RWPE2 (cell line): ENCODE results near the gene TRIM22.

Experiments
- ATAC-seq: fragments of 200-7000 bp; cut with Tn5 transposase; 3 replicates; pipeline ENCODE4 v1.9.1; 2021; ENCODE audit warnings: low read depth
- DNase-seq: peaks from one replicate; pipeline ENCODE4 v3.0.0-alpha.2; 2020; ENCODE audit warnings: low spot score
- H3K27ac ChIP-seq: fragments of 450-650 bp; 2 replicates; pipeline ENCODE4 v1.5.1; 2017; ENCODE audit warnings: mild to moderate bottlenecking; ENCODE audit not compliant: poor library complexity, severe bottlenecking
- H3K27me3 ChIP-seq: fragments of 250-450 bp; sonication (Bioruptor Pico); 2 replicates; pipeline ENCODE4 v1.5.1; 2021; ENCODE audit warnings: mild to moderate bottlenecking, moderate library complexity; ENCODE audit not compliant: insufficient read depth, poor library complexity, severe bottlenecking
- H3K36me3 ChIP-seq: fragments of 250-450 bp; sonication (Bioruptor Pico); 2 replicates; pipeline ENCODE4 v1.5.1; 2020; ENCODE audit warnings: low read depth, mild to moderate bottlenecking, moderate library complexity
- H3K4me1 ChIP-seq: fragments of 250-450 bp; sonication (Bioruptor Pico); 2 replicates; pipeline ENCODE4 v1.5.1; 2021; ENCODE audit warnings: mild to moderate bottlenecking, moderate library complexity; ENCODE audit not compliant: insufficient read depth, poor library complexity, severe bottlenecking
- H3K4me3 ChIP-seq: fragments of 250-450 bp; sonication (Bioruptor Pico); 2 replicates; pipeline ENCODE4 v1.5.1; 2021; ENCODE audit warnings: mild to moderate bottlenecking, moderate library complexity; ENCODE audit not compliant: severe bottlenecking
- H3K9me3 ChIP-seq: fragments of 250-450 bp; sonication (Bioruptor Pico); 2 replicates; pipeline ENCODE4 v1.5.1; 2021; ENCODE audit warnings: mild to moderate bottlenecking, moderate library complexity; ENCODE audit not compliant: severe bottlenecking
- TF ChIP-seq, protein P1 (sequence below): fragments of 450-650 bp; IDR thresholded peaks from one replicate; pipeline ENCODE4 v1.5.1; 2017; ENCODE audit warnings: mild to moderate bottlenecking, moderate library complexity; ENCODE audit not compliant: poor library complexity, severe bottlenecking

TRIM22 gene

DNA sequence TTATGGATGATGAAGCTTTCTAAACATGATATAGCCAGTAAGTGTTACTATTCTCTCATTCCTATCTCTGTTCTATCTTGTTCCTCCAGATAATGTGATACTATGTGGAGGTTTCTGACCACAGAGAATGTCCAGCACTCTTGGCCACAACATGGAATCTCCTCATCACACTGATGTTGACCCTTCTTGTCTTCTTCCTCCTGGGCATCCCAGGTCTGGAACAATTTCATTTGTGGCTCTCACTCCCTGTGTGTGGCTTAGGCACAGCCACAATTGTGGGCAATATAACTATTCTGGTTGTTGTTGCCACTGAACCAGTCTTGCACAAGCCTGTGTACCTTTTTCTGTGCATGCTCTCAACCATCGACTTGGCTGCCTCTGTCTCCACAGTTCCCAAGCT, 36.8 kb downstream of the TRIM22 start:
- Histone ChIP-seq H3K36me3 (no peaks in the 10 kb centered on the region), H3K27ac (no peak overlapping the region), H3K4me3 (no peak overlapping the region), H3K9me3 (no peaks in the 10 kb centered on the region), H3K27me3 (no peaks in the 10 kb centered on the region), H3K4me1 (no peaks in the 10 kb centered on the region)
- ATAC-seq (no peak), DNase-seq (no peak)
- TF ChIP-seq, protein P1, sequence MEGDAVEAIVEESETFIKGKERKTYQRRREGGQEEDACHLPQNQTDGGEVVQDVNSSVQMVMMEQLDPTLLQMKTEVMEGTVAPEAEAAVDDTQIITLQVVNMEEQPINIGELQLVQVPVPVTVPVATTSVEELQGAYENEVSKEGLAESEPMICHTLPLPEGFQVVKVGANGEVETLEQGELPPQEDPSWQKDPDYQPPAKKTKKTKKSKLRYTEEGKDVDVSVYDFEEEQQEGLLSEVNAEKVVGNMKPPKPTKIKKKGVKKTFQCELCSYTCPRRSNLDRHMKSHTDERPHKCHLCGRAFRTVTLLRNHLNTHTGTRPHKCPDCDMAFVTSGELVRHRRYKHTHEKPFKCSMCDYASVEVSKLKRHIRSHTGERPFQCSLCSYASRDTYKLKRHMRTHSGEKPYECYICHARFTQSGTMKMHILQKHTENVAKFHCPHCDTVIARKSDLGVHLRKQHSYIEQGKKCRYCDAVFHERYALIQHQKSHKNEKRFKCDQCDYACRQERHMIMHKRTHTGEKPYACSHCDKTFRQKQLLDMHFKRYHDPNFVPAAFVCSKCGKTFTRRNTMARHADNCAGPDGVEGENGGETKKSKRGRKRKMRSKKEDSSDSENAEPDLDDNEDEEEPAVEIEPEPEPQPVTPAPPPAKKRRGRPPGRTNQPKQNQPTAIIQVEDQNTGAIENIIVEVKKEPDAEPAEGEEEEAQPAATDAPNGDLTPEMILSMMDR, result no peak

DNA sequence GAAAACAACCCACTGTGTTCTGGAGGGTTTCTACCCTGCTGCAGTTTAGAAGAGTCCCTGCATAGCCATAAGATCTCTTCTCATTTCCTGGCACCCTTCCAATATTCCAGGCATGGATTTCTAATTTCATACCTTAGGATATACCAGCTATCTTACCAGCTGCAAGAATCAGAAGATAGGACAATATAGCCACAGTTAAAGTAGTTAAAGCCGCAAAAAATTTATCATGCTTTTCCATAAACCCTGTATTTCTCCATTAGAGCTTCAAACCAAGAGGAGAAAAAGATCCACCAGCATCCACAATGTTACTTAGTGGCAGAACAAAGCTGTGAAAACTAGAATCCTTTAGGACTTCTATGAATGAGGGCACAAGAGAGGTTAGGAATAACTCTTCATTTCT, 38.1 kb downstream of the TRIM22 start:
- TF ChIP-seq, protein P1, result no peak
- no peak overlapping the region for H3K4me3 ChIP-seq
- no peak overlapping the region for H3K27ac ChIP-seq
- H3K9me3 ChIP-seq, result no peaks in the 10 kb centered on the region
- ATAC-seq, result no peak
- no peaks in the 10 kb centered on the region for H3K36me3 ChIP-seq
- H3K4me1 ChIP-seq, result no peaks in the 10 kb centered on the region
- DNase-seq, result no peak
- H3K27me3 ChIP-seq, result no peaks in the 10 kb centered on the region

DNA sequence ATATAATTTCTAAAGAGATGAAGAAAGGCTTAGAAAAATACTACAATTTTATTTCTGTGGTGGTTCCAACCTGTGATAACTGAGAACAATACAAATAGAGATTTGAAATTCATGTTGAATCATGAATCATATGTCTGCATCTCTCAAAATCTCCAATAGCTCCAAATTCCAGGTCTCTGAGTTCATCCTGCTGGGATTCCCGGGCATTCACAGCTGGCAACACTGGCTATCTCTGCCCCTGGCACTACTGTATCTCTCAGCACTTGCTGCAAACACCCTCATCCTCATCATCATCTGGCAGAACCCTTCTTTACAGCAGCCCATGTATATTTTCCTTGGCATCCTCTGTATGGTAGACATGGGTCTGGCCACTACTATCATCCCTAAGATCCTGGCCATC, 46.8 kb downstream of the TRIM22 start, which contains the start of gene OR56B1:
OR56B1 (plus strand) TSS at position 53 of the 400 bp plus-strand sequence; CDS start at position 122, 69 bp downstream.
- no peaks in the 10 kb centered on the region for H3K27me3 ChIP-seq
- DNase-seq (no peak), ATAC-seq (peak; percentile 53; the same call in 2 of the 3 replicates)
- no peaks in the 10 kb centered on the region for H3K4me1 ChIP-seq
- no peaks in the 10 kb centered on the region for H3K9me3 ChIP-seq
- no peaks in the 10 kb centered on the region for H3K36me3 ChIP-seq
- TF ChIP-seq, protein P1, result no peak
- H3K4me3 ChIP-seq, result no peak within 1 kb of the TSS
- H3K27ac ChIP-seq, result no peak within 1 kb of the TSS

DNA sequence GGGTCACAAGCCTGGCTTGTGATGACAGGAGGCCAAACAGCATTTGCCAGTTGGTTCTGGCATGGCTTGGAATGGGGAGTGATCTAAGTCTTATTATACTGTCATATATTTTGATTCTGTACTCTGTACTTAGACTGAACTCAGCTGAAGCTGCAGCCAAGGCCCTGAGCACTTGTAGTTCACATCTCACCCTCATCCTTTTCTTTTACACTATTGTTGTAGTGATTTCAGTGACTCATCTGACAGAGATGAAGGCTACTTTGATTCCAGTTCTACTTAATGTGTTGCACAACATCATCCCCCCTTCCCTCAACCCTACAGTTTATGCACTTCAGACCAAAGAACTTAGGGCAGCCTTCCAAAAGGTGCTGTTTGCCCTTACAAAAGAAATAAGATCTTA, 47.5 kb downstream of the TRIM22 start:
- ATAC-seq, result peak; percentile 25; the same call in 1 of the 3 replicates
- no peak for DNase-seq
- H3K36me3 ChIP-seq, result no peaks in the 10 kb centered on the region
- no peaks in the 10 kb centered on the region for H3K9me3 ChIP-seq
- peaks cover 2% of the 10 kb centered on the region for H3K27me3 ChIP-seq
- TF ChIP-seq, protein P1, result no peak
- no peak overlapping the region for H3K4me3 ChIP-seq
- H3K4me1 ChIP-seq, result no peaks in the 10 kb centered on the region
- H3K27ac ChIP-seq, result no peak overlapping the region

DNA sequence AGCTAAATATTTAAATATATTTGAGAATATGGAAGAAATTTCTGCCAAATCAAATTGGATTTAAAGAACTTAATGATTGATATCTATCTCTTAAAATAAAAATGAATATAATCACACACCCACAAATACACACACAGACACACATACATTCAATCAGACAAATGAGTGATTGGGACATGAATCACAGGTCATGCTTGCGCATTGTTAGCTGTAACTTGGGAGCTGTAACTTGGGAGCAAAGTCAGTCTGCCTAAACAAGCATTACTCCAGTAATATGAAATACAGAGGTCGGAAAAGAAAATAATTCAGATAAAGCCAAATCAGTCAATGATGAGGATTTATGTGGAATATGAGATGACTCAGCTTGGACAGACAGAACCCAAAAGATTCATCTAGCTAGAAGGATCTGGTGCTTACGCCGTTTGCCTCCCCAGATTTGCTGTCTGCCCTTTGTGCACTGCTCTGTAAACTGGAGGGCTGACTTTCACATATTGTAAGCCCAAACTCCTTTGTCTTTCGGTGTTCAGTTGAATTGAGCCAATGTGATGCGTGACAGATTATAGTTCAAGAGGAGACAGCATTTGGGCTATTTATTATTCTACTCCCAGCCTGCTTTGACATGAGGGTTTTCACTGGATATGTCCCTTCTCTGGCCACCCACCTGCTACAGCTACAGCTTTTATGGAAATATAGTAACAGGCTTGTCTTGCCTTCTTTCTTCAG, 48.2 kb downstream of the TRIM22 start:
- Histone ChIP-seq H3K27ac (no peak overlapping the region), H3K9me3 (no peaks in the 10 kb centered on the region), H3K36me3 (no peaks in the 10 kb centered on the region), H3K4me1 (no peaks in the 10 kb centered on the region), H3K4me3 (no peak overlapping the region), H3K27me3 (peaks cover 9% of the 10 kb centered on the region)
- ATAC-seq, result no peak
- DNase-seq, result no peak
- TF ChIP-seq, protein P1, result no peak
